Muscle of back (tissue), 10 donors: ENCODE results near the gene ATP10D. TPM values are rescaled to one million over a fixed set of nuclear protein-coding genes. Genes with fewer than 3 reads are reported as not detected.

Experiments
- polyA plus RNA-seq, 10 donors: library from polyadenylated mRNA; unstranded; fragments of 120-200 nt; gene quantifications; one replicate each; pipeline ENCODE4 v1.2.1, GENCODE V29; 2013; ENCODE audit not compliant: insufficient read length in 10 of 10

The ATP10D gene
- polyA plus RNA-seq, 10 donors: 8.4 to 18.1 (median 12.3) TPM

Other genes starting within 250 kb of the ATP10D start
- gene COMMD8, start 21.6 kb upstream of the ATP10D start, polyA plus RNA-seq: 10 to 100 TPM; 16.6 to 21.0 (median 18.9) TPM